COLO668 (cell line): ENCODE measurements around the gene TGFB1.

Experiments
- DNase-seq: peaks from one replicate; lab custom pipeline; 2025; ENCODE audit not compliant: unreplicated experiment; lab: John Stamatoyannopoulos, UW

Gene TGFB1

GRCh38 chr19:41323023-41323422, 30.7 kb downstream of the TGFB1 start:
- DNase-seq: no peak

DNA sequence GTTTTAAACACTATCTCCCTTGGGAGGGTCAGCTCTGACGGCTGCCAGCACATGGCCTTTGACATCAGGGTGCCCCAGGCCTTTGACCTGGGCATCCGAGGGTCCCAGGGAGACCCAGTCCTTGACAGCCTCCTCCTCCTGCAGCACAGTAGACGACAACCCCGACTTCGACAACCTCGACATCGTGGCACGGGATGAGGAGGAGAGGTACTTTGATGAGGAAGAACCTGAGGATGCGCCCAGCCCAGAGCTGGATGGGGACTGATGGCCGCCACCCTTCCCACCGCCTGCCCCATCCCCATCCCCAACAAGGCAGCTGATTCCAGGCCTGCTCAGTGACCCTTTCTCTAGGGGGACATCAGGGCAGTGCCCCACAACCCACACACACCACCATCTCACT, 31.3 kb downstream of the TGFB1 start:
- DNase-seq: no peak

DNA sequence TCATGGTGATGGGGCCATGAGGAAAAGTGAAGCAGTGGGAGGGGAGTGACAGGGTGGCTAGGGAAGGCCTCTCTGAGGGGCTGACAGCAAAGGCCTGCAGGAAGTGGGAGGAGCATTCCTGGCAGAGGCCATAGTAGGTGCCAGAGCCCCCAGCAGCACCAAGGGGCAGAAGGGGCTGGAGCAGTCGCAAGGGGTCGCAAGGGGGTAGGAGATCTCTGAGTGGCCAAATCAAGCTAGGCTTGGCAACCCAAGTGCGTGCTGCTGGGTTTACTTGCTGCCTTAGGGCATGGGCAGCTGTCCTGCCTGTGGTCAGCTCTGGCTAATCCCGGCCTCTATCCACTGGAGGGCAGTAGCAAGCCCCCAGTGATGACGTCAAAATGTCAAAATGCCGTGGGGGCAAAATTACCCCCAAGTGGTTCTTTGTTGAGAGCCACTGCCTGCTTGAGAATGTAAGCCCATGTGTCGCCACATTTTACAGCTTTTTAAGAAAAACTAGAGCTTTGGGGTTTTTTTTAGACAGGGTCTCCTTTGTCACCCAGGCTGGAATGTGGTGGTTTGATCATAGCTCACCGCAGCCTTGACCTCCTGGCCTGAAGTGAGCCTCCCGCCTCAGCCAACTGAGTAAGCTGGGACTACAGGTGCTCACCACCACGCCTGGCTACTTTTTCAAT, 32.0 kb downstream of the TGFB1 start:
- peak; percentile 4 for DNase-seq

DNA sequence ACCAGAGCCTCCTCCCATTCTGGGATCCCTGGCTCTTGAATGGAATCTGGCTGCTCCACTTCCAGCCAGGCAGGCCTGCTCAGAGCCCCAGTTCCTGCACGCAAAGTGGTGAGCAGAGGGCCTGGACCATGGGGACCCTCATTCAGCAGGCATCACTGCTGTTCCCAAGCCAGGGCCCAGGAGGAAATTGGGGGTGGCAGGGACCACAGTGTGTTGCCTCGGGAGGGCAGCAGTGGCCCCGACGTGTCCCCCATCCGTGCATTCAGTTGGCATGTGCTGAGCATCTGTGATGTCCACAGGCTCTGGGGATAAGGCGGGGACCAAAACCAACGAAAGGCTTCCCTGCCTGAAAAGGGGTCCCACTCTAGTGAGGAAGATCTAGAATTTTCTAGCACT, 32.5 kb downstream of the TGFB1 start:
- DNase-seq: no peak

- no peak for DNase-seq
These were observed 33.2 kb downstream of the TGFB1 start for GRCh38 chr19:41320568-41320967.

GRCh38 chr19:41320185-41320518, 33.6 kb downstream of the TGFB1 start:
- DNase-seq: no peak

GRCh38 chr19:41319500-41320184, 34.1 kb downstream of the TGFB1 start:
- DNase-seq: no peak

GRCh38 chr19:41318696-41319499, 34.8 kb downstream of the TGFB1 start:
- no peak for DNase-seq

GRCh38 chr19:41316306-41316920, 37.3 kb downstream of the TGFB1 start:
- no peak for DNase-seq

DNA sequence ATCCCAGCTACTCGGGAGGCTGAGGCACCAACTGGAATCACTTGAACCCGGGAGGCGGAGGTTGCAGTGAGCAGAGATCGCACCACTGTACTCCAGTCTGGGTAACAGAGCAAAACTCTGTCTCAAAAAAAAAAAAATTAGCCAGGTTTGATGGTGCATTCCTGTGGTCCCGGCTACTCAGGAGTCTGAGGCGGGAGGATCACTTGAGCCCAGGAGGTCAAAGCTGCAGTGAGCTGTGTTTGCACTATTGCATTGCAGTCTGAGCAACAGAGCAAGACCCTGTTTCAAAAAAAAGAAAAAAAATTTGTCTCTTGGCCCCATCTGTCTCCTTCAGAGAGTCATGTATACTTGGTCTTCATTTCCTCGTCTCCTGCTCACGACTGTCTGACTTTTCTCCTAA, 42.1 kb downstream of the TGFB1 start:
- DNase-seq: no peak

GRCh38 chr19:41311072-41311471, 42.6 kb downstream of the TGFB1 start:
- DNase-seq: no peak

DNA sequence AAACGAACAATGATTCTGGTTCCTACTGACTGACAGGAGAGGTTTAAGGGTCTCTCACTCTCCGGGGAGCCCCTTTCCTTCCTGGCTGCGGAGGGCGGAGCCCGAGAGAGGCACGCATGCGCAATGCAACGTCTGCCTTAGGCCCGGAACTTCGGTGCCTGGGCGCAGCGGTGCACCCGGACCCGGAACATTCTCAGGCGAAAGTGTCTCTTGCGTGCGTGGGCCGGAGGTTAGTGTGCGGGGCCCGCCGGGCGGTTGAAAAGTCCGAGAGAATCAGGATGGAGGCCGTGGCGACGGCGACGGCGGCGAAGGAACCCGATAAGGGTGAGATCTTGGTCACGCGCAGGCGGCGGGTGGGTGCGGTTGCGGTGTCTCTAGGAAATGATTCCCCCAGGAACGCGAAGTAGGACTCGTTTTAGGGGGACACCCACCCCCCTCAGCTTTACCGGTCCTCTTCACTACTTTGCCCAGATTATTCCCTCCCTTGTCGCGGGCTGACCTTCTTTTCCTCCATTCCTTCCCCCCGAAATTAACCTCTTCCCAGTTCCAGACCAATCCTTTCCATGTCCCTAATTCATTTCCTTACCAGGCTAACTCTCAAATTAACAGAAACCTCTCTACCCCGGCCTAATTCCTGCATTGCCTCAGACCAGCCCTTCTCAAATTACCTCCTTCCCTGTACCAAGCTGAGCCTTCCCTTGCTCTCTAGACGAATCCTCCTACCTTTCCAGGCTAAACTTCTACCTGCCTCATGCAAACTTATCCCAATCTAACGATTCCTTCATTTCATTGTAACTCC, 43.5 kb downstream of the TGFB1 start, which contains the start of gene CCDC97:
Gene CCDC97, plus strand, starts transcription at position 140 of the 799 bp plus-strand sequence. Its CDS starts 139 bp downstream, at position 279.
- DNase-seq: peak; percentile 86

GRCh38 chr19:41309180-41310032, 44.3 kb downstream of the TGFB1 start:
- DNase-seq: peak; percentile 15

DNA sequence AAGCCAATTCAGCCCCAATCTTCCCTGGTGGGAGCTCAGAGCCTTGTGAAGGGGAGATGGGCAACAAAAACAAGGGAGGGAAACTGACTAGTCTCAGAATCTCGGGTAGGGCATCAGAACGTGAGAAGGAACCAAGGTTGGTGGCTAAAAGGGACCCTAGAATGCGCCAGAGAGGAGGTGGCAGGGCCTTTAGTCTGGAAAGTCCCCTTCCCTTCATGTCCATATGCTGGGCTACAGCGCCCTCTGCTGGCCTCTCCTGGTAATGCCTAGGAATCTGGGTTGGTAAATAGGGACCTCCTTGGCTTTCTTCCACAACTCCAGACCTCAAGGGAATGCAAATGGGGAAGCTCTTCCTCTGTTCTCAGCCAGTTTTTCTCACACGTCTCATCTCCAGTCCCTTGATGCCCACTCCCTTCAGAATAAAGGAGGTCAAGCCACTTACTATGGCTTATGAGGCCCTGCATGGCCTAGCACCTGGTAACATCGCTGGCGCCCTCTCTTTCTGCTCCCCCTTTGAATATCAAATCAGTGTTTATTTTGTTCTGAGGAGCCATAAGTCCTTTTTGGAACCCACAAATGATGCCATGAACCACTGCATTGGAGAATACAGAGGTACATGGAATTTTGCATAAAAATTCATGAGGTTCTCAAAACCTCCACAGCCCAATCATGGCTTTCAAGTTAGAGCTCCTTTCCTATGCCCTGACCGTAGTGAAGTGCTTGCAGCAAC, 45.1 kb downstream of the TGFB1 start:
- peak; percentile 87 for DNase-seq

- no peak for DNase-seq
These were observed 45.7 kb downstream of the TGFB1 start for GRCh38 chr19:41307954-41308449.

- DNase-seq: no peak
These were observed 46.4 kb downstream of the TGFB1 start for GRCh38 chr19:41307090-41307875.

- DNase-seq: no peak
These were observed 47.6 kb downstream of the TGFB1 start for GRCh38 chr19:41305927-41306793.
